ENCODE data around the gene SLC35G6. TPM values are rescaled to one million over a fixed set of nuclear protein-coding genes. Genes with fewer than 3 reads are reported as not detected.
A peak's percentile ranks its signal among the peaks of the same experiment; 100 is the strongest.
"Not testable (repeated sequence)": the region's sequence is repeated elsewhere in the genome, so short reads cannot be mapped to it uniquely, and the experiment has no call there.

The SLC35G6 gene
- total RNA-seq, 1 donor from 2014 or later = not detected

DNA sequence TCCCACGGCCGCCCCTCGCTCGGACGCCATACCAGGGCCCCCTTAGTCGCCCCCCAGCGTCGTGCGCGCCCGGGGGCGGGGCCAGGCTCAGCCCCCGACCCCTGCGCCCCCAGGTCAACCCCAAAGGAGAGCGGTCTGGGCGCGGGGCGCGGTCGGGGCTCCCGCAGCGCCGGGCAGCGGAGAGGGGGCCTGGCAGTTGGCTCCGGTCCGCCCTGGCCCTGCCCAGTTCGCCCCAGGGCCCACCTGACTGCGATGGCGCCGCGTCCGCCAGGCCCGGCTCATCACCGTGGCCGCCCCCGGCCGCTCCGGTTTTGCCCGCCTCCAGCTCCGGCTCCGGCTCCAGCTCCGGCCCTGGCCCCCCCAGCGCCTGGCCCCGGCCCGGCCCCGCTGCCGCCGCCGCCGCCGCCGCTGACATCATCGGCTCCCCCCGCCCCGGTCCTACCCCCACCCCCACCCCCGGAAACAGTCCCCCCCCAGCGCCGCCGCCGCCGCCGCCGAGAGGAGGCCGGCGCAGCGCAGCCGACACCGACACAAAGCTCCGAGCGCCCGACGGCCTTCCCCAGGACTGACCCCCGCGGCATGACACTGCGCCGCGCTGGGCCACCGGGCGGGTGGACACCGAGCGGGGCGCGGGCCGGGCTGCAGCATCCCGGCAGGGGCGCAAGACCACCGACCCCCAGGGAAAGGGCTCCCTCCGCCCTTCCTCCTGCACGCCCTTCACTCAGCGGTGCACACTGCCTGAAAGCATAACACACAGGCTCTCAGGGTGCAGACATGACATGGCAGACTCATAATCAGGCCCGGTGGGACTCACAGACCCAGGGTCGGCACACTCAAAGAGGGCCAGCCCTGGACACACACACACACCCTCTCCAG, 1.8 kb upstream of the SLC35G6 start, which contains the start of gene ZBTB4:
Gene ZBTB4 (minus strand): TSS at position 419 of the 876 bp plus-strand sequence. CDS start 12,830 bp downstream, outside the sequence.
- DNase-seq = peak; percentile 63

DNA sequence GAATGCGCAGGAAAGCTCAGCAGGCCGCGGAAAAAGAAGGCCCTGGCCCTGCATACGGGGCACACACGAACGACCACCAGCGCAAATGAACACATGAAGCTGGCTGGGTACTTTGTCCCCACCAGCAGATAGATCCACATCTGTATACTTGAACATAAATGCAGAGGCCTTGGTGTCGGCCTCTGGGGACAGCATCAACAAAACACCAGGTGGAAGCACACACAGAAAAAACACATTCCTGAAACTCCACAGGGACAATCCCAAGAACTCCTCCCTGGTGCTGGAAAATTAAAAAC, 1.2 kb upstream of the SLC35G6 start:
- DNase-seq = peak; percentile 22

DNA sequence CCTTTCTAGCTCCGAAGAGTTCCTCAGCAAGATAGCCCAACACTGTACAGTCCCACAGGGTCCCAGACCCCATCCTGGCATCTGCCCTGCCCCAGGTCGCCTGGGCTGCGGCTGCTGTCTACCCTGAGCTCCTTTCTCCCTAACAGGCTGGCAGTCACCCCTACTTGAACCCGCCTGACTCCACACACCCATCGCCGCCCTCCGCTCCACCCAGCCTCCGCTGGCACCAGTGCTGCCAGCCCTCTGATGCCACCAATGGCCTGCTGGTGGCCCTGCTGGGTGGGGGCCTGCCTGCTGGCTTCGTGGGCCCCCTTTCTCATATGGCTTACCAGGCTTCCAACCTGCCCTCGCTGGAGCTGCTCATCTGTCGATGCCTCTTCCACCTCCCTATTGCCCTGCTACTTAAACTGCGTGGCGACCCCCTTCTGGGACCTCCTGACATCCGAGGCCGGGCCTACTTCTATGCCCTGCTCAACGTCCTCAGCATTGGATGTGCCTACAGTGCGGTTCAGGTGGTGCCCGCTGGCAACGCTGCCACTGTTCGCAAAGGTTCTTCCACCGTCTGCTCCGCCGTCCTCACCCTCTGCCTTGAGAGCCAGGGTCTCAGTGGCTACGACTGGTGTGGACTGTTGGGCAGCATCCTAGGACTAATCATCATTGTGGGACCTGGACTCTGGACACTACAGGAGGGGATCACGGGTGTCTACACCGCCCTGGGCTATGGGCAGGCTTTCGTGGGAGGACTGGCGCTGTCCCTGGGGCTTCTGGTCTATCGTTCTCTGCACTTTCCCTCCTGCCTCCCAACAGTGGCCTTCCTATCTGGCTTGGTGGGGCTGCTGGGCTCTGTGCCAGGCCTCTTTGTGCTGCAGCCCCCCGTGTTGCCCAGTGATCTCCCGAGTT, 846 bp downstream of the SLC35G6 start:
- DNase-seq = not testable (repeated sequence)

DNA sequence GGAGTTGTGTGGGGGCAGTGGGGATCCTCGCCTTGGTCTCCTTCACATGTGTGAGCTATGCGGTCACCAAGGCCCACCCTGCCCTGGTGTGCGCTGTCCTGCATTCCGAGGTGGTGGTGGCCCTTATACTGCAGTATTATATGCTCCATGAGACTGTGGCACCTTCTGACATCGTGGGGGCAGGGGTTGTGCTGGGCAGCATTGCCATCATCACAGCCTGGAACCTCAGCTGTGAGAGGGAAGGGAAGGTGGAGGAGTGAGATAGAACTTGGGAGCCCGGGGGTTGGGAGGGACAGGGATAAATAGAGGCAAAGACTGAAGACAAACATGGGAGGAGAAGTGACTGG, 1.5 kb downstream of the SLC35G6 start:
- not testable (repeated sequence) for DNase-seq

DNA sequence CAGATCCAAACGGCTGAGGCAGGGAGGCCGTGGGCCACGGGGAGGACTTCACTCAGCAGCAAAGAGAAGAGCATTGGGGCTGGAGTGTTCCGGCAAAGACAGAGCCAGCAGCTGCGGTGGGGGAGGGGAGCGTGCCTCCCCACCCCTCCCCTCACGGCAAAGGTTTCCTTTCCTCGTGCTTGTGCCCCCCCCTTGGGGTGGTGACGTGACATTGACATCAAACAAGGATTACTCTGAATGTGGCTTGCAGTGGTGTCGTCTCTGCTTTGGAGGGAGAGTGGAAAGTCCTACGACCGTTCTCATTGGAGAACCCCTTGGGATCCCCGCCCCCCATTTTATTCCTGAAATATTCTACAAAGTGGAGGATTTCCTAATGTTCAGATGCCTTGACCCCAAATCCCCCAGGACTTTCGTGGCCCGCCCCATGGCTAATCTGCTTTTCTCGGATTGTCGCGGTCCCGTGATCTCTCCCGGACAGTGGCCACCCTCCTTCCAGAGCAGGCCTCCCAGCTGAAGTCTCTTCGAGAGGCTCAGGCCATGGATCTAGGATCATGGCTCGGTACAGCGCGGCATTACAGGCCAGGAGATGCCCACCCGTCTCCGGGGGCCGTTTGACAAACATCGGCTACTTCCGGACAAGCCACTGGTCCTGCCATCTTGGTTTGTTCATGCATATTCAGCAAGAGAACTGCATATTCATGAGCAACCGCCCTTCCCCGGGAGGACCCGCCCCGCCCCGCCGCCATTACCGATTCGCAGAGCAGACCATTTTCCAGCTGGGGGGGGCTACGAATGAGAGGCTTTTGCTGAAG, 2.2 kb downstream of the SLC35G6 start:
- peak; percentile 93 for DNase-seq

DNA sequence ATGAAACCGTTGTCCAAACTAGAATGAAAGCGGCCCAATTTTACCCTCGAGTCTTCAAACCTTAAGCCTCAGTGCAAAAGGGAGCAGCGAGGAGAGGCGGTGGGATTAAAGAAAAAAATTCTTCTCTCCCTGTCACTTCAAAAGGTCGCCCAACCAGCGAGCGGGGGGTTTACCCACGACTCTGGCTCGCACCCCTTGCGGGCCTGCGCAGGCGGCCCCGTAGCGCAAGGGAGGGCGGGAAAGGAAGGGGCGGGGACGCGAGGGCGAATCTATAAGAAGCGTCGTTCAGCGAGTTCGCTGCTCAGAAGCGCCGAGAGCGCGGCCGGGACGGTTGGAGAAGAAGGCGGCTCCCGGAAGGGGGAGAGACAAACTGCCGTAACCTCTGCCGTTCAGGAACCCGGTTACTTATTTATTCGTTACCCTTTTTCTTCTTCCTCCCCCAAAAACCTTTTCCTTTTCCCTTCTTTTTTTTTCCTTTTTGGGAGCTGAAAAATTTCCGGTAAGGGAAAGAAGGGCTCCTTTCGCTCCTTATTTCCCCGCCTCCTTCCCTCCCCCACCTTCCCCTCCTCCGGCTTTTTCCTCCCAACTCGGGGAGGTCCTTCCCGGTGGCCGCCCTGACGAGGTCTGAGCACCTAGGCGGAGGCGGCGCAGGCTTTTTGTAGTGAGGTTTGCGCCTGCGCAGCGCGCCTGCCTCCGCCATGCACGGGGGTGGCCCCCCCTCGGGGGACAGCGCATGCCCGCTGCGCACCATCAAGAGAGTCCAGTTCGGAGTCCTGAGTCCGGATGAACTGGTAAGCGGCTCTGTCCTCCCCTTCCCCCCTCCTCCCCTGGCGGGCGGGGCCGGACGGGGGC, 3.0 kb downstream of the SLC35G6 start, which contains the start of gene POLR2A:
Gene POLR2A (plus strand): TSS at position 300 of the 852 bp plus-strand sequence.
- DNase-seq = peak; percentile 99

DNA sequence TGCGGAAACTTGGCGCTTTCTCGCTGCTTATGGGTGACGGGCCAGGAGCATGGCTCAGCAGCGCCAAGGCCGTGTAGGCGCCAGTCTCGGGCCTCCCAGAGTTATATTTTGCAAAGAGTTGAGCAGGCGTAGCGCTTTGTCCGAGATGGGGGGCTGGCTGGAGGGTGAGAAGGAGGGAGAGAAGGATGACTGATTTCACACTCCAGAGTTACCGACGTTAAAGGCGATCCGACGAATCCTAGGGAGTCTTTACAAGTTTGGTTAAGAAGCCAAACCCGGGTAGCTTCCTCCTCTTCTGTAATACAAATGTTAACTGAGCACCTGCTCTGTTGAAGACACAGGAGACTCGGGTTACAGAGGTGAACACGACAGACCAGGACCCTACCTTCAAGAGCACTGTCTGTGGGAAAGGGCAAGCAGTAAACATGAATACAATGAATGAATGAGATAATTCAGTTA, 3.7 kb downstream of the SLC35G6 start:
- no peak for DNase-seq

DNA sequence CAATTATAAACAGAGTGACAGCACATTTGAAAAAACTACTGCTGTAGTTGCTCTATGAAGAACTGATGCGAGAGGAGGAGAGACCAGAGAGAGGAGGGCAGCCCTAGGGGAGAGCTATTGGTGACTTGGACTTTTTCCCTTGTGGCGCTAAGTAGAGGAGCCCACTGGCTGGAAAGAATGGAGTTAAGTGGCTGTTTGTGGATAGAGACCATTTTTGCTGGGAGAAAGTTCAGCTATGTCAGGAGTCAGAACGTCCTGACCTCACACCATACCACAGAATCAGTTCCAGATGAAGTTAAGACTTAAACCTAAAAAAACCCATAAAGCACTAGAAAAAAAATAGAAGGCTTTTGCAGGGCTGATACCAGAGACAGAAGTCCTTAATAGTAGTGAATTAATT, 4.9 kb downstream of the SLC35G6 start:
- DNase-seq = no peak

DNA sequence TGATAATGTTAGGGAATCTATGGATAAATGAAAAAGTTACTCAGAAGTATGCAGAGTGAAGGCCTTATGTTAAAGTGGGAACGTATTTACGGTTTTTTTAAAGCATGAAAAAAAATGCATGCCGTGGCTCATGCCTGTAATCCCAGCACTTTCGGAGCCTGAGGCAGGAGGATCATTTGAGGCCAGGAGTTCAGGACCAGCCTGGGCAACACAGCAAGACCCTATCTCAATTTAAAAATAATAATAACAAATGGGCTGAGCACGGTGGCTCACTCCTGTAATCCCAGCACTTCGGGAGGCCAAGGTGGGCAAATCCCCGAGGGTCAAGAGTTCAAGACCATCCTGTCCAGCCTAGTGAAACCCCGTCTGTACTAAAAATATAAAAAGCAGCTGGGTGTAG, 8.9 kb downstream of the SLC35G6 start:
- no peak for DNase-seq

DNA sequence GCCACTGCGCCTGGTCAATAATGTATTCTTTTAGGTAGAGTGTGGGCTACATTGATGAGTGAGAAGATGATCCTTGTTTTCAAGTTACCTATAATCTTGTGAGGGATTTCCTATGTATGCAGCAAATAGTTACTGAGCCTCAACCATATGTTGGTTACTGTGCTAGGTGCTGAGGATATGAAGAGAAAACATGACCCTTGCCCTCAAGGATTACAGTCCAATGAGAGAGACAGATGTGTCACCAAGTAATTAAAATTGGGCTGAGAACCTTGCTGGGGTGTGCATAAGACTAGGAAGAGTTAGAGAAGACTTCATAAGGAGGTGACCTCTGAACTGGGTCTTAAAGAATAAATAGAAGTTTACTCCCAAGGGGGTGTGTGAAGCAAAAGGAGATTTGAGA, 10.3 kb downstream of the SLC35G6 start:
- no peak for DNase-seq

DNA sequence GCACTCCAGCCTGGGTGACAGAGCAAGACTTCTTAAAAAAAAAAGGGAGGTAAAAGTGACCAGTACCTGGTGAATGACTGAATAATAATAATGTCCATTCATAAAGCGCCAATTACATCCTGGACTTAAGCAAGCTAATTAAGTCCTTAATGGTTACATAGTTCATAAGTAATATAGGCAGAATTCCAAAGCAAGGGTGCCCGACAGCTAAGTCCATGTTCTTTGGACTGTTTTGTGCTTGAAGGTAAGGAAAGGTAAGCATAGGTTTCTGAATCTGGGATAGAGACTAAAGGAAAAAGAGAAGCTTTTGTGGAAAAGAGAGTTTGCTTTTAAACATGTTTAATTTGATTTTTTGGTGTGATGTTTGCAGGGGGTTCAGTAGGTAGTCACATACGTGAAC, 12.7 kb downstream of the SLC35G6 start:
- no peak for DNase-seq

DNA sequence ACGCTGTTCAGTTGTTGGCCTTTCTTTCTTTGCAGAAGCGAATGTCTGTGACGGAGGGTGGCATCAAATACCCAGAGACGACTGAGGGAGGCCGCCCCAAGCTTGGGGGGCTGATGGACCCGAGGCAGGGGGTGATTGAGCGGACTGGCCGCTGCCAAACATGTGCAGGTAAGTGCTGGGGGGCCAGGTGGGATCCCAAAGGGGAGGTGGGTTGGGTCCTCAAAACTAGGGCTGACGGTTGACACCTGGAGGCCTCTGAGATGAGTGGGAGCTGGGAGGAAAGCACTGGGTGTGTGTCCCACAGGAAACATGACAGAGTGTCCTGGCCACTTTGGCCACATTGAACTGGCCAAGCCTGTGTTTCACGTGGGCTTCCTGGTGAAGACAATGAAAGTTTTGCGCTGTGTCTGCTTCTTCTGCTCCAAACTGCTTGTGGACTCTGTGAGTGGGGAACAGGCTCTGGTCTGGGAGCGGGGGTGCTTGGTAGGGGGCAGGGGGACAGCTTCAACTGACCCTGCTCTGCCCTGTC, 14.7 kb downstream of the SLC35G6 start:
- DNase-seq = no peak

DNA sequence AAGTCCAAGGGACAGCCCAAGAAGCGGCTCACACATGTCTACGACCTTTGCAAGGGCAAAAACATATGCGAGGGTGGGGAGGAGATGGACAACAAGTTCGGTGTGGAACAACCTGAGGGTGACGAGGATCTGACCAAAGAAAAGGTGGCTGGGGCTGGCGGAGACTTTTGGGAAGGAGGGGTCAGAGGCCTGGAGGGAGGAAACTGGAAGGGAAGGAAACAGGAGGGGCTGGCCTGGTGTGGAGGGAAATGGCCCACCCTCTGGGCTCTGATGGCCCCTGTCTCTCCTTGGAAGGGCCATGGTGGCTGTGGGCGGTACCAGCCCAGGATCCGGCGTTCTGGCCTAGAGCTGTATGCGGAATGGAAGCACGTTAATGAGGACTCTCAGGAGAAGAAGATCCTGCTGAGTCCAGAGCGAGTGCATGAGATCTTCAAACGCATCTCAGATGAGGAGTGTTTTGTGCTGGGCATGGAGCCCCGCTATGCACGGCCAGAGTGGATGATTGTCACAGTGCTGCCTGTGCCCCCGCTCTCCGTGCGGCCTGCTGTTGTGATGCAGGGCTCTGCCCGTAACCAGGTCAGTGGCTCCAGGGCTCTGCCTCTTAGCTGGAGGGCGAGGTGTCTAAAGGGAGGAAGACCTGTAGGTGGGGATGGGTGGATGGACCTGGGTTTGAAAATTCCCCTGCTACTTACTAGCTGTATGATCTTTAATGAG, 15.4 kb downstream of the SLC35G6 start:
- peak; percentile 19 for DNase-seq

DNA sequence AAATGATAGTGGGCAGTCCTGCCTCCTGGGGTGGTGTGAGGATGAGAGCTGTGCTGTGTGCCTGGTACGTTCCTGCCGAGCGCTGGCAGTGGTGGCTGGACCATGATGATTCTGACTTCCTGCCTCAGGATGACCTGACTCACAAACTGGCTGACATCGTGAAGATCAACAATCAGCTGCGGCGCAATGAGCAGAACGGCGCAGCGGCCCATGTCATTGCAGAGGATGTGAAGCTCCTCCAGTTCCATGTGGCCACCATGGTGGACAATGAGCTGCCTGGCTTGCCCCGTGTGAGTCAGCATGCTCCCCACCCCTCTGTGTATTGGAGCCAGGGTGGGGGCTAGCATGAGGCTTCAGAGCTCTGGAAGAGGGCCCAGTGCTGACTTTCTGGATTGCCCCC, 16.0 kb downstream of the SLC35G6 start:
- DNase-seq = peak; percentile 89

DNA sequence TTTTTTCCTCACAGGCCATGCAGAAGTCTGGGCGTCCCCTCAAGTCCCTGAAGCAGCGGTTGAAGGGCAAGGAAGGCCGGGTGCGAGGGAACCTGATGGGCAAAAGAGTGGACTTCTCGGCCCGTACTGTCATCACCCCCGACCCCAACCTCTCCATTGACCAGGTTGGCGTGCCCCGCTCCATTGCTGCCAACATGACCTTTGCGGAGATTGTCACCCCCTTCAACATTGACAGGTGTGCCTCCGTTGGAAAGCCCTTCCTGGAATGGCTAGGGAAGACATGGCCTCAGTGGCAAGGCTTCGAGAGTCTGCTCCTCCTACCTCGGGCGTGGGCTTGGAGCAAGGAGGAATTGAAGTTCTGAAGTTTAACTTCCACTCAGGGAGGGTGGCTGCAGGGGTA, 16.4 kb downstream of the SLC35G6 start:
- DNase-seq = no peak

DNA sequence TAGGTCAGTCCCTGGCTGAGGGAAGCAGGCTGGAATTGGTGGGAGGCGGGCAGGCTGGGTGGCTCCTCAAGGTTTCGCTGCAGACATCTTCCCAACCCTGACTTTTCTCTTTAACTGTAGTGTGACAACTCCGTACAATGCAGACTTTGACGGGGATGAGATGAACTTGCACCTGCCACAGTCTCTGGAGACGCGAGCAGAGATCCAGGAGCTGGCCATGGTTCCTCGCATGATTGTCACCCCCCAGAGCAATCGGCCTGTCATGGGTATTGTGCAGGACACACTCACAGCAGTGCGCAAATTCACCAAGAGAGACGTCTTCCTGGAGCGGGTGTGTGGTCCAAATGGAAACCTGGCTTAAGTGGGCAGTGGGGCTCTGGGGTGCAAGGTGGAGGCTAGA, 17.9 kb downstream of the SLC35G6 start:
- no peak for DNase-seq

DNA sequence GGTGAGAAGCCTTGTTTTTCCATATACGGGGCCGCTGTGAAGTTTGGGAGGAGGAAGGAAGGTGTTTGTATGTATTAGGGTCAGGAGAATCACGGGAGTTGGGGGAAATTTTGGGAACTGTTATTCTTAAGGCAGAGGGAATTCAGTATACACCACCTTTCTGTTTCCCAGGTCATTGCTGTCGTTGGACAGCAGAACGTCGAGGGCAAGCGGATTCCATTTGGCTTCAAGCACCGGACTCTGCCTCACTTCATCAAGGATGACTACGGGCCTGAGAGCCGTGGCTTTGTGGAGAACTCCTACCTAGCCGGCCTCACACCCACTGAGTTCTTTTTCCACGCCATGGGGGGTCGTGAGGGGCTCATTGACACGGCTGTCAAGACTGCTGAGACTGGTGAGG, 20.5 kb downstream of the SLC35G6 start:
- DNase-seq = no peak

DNA sequence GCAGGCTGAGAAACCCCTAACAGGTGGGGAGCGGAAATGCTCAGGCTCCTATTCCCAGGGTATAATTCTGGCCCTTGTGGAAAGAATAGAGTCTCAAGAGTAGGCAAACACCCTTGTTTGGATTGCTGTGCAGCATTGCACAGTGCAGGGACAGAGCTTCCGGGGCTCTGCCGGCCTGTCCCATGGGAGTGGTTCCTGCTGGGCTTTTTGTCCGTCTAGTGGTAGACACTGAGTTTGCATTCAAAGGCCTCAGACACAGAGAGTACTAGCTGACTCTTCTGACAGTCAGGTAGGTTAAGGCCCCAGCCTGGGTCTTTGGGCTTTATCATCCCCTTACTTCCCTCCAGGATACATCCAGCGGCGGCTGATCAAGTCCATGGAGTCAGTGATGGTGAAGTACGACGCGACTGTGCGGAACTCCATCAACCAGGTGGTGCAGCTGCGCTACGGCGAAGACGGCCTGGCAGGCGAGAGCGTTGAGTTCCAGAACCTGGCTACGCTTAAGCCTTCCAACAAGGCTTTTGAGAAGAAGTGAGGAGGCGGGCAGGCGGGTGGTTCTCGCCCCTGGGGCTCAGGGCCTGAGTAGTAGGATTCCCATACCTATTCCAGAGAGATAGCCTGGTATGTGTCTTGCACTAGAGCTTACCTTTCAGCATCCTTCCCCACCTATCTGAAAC, 21.1 kb downstream of the SLC35G6 start:
- DNase-seq = no peak

DNA sequence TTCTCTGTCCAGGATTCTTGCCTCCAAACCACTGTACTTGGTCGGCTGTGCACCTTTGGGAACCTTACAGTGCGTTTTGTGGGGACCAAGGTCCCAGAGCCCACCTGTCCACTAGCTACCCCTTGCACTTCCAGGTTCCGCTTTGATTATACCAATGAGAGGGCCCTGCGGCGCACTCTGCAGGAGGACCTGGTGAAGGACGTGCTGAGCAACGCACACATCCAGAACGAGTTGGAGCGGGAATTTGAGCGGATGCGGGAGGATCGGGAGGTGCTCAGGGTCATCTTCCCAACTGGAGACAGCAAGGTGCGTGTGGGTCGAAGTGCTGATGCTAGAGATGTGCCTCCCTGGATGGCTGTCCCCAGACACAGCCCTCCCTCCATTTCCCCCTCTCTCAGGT, 21.7 kb downstream of the SLC35G6 start:
- peak; percentile 31 for DNase-seq

DNA sequence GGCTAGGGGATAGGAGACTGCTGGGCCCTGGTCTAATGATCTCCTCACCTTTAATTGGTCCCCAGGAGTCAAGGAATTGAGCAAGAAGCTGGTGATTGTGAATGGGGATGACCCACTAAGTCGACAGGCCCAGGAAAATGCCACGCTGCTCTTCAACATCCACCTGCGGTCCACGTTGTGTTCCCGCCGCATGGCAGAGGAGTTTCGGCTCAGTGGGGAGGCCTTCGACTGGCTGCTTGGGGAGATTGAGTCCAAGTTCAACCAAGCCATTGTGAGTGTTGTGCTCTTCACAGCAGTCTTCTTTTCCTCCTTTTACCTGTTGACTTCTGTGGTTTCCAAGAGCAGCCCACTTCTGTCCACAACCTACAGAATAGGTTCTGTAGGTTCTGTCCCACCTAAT, 22.3 kb downstream of the SLC35G6 start:
- no peak for DNase-seq

Data from dermis blood vessel endothelial cell (primary cell).